H7 (cell line): Measurements from ENCODE around the gene SPATA7. TPM values are rescaled to one million over a fixed set of nuclear protein-coding genes. Genes with fewer than 3 reads are reported as not detected.
"Not testable (repeated sequence)": the region's sequence is repeated elsewhere in the genome, so short reads cannot be mapped to it uniquely, and the experiment has no call there.

ENCODE experiments used
- DNase-seq: peaks from one replicate; pipeline ENCODE4 v3.0.0; 2012
- H3K27me3 ChIP-seq: 2 replicates; pipeline ENCODE4 v1.6.0; 2011; ENCODE audit warnings: mild to moderate bottlenecking, low read length; ENCODE audit not compliant: control insufficient read depth, insufficient read depth
- H3K36me3 ChIP-seq: replicated peaks from 2 replicates; pipeline ENCODE4 v1.5.1; 2011; ENCODE audit warnings: low read length; ENCODE audit not compliant: control insufficient read depth, insufficient read depth
- H3K4me3 ChIP-seq: 2 replicates; pipeline ENCODE4 v1.5.1; 2011; ENCODE audit warnings: low read depth, mild to moderate bottlenecking, control low read depth, low read length, moderate library complexity; ENCODE audit not compliant: insufficient read depth
- total RNA-seq: library from RNA; depleted of rRNA; stranded (reverse); fragments of >200 nt; shearing (Covaris generic); gene quantifications from 2 replicates; pipeline ENCODE4 v1.2.3, GENCODE V29; 2014

The SPATA7 gene
- total RNA-seq, 1 experiment from 2014 or later: 8.4 TPM

DNA sequence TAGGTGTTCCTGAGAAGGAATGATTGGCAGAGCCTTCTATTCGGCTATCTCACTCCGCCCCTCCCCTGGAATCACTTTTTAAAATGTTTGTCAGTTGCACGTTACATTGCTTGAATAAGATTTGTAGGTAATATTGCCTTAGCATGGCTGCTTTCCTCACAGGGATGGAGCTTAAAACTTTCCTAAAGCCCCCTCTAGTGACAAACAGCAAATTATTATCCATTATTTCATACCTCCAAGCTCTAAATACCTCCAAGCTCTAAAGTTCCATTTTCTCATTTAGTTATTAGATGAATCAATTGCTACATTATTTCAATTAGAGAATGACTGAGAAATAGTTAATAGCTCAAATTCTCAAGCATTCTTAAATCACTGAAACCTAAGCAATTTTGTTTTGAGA, 5.1 kb upstream of the SPATA7 start:
- H3K36me3 ChIP-seq: no peaks in the 10 kb centered on the region
- no peak overlapping the region for H3K4me3 ChIP-seq
- no peak for DNase-seq
- H3K27me3 ChIP-seq: no peaks in the 10 kb centered on the region; the same call in 1 of the 2 replicates

DNA sequence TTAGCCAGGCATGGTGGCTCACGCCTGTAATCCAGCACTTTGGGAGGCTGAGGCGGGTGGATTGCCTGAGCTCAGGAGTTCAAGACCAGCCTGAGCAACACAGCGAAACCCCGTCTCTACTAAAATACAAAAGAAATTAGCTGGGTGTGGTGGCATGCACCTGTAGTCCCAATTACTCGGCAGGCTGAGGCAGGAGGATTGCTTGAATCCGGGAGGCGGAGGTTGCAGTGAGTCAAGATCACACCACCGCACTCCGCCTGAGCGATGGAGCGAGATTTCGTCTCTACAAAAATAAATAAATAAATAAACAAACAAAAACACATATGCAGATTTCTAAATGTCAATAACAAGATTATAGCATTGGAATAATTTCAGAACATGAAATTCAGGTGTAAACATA, 3.8 kb upstream of the SPATA7 start:
- H3K4me3 ChIP-seq: not testable (repeated sequence)

GRCh38 chr14:88384718-88385117, 739 bp upstream of the SPATA7 start:
- no peak for DNase-seq
- Histone ChIP-seq H3K27me3 (no peaks in the 10 kb centered on the region; the same call in 1 of the 2 replicates), H3K4me3 (peak overlapping the region; percentile 85), H3K36me3 (no peaks in the 10 kb centered on the region)

More for the DNA sequence above, 3.8 kb upstream of the SPATA7 start:
- H3K36me3 ChIP-seq, H3K27me3 ChIP-seq, DNase-seq: not testable (repeated sequence)

DNA sequence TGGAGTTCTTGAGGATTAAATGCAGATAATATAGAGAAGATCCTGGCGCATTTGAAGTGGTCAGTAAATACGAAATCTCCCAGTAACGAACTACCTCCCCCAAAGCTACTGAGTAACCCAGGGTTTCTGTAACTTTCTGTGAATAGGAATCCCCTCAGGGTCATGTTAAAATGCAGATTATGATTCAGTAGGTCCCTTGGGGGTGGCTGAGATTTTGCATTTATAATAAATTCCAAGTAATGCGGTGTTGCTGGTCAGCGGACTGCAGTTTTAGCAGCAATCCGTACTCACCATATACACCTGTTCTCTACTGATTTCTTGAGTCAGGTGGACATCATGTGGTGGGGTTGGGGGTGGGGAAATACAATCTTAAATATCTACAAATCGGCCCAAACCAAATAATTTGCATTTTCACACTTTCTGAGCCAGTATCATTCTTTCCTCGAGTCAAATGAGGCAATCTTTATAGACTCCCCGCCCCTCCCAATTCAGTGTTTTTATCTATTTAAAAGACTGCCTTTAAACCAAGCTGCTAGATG, 868 bp downstream of the SPATA7 start:
- no peak for DNase-seq
- Histone ChIP-seq H3K4me3 (peak overlapping the region; percentile 85), H3K27me3 (no peaks in the 10 kb centered on the region; the same call in 1 of the 2 replicates)

DNA sequence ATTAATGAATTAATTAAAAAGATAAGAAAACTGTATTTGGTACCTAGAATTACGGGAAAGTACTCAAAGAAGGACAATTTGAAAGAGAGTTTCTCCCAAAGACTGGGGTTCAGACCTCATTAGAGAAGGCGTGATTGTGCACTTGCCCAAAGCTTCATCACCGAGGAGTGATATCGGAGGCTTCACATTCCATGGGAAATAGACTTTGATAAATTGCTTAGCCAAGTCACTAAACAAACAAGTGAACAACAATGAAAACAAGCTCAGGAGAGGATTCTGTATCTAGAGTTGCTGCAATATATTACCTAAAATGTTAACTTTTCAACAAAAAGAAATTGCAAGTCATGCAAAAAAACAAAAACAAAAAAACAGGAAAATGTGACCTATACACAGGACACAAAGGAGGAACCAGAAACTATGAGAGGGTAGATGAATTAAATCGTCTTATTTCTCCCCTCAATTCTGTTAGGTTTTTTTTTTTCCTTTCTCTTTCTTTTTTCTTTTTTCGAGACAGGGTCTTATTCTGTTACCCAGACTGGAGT, 3.4 kb downstream of the SPATA7 start:
- Histone ChIP-seq H3K4me3 (no peak overlapping the region), H3K27me3 (no peaks in the 10 kb centered on the region)

More for the DNA sequence above, 868 bp downstream of the SPATA7 start:
- no peaks in the 10 kb centered on the region for H3K36me3 ChIP-seq

GRCh38 chr14:88392609-88393008, 7.2 kb downstream of the SPATA7 start:
- H3K36me3 ChIP-seq: peaks cover 2% of the 10 kb centered on the region; the same call in 1 of the 2 replicates
- H3K4me3 ChIP-seq: no peak overlapping the region
- no peak for DNase-seq
- H3K27me3 ChIP-seq: no peaks in the 10 kb centered on the region

More for the DNA sequence above, 3.4 kb downstream of the SPATA7 start:
- H3K36me3 ChIP-seq: no peaks in the 10 kb centered on the region
- no peak for DNase-seq

- DNase-seq: no peak
- Histone ChIP-seq H3K27me3 (no peaks in the 10 kb centered on the region), H3K4me3 (no peak overlapping the region), H3K36me3 (no peaks in the 10 kb centered on the region)
These were observed 25.6 kb downstream of the SPATA7 start for GRCh38 chr14:88411039-88411438.

GRCh38 chr14:88417594-88417993, 32.1 kb downstream of the SPATA7 start:
- DNase-seq: no peak
- Histone ChIP-seq H3K4me3 (no peak overlapping the region), H3K27me3 (no peaks in the 10 kb centered on the region), H3K36me3 (no peaks in the 10 kb centered on the region)

DNA sequence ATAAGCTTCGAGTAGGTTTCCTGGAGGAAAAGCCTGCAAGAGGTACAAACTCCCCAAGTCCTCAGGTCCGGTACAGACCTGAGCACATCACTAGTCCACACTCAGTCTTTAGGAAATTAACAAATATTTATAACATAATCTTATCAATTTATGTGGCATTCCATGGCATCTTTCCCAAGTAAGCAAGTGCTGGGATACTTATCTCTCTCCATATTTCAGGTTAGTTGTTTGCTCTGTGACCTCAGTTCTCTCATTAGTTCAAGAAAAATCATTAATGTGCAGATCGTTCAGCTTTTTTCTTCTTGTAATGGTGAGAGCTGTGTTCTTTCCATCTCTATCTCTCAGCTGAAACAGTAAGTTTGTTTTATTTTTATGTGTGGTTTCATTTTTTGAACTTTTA, 34.7 kb downstream of the SPATA7 start:
- DNase-seq: no peak
- no peaks in the 10 kb centered on the region for H3K36me3 ChIP-seq
- H3K4me3 ChIP-seq: no peak overlapping the region
- H3K27me3 ChIP-seq: no peaks in the 10 kb centered on the region

DNA sequence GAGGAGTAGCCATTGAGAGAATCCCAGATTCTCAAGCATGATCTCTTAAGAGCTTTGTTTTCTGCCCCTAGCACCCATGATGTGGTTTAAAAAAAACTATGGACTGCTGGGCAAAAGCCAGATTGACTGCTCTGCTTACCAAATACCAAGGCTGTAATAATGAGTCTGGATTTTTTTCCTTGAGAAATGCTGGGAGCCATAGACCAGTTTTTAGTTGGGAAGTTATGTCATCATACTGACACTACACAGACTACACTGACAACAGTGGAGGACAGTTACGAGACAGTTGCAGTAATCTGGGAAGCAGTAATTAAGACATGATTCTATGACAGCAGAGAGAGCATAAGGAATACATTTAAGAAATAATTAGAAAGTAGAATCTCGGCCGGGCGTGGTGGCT, 35.8 kb downstream of the SPATA7 start:
- no peak for DNase-seq
- Histone ChIP-seq H3K4me3 (no peak overlapping the region), H3K27me3 (no peaks in the 10 kb centered on the region), H3K36me3 (no peaks in the 10 kb centered on the region; the same call in 1 of the 2 replicates)

DNA sequence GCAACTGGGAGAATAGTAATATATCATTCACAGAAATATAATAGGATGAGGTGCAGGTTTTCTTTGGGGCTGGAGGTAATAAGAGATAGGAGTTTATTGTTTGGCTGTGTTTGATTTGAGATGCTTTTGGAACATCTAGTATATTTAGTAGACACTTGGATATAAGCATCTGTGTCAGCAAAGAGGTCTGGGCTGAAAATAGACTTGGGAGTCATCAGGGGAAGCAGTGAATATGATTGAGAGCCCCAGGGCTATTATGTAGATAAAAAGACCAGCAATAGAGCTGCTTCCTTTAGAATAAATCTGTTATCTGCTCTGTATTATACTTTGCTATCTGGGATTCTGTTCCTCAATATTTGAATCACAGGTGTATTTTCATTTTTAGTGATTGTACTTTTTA, 36.6 kb downstream of the SPATA7 start:
- DNase-seq: no peak
- H3K36me3 ChIP-seq: no peaks in the 10 kb centered on the region; the same call in 1 of the 2 replicates
- H3K4me3 ChIP-seq: no peak overlapping the region
- no peaks in the 10 kb centered on the region for H3K27me3 ChIP-seq

GRCh38 chr14:88422919-88423650, 37.6 kb downstream of the SPATA7 start:
- Histone ChIP-seq H3K36me3 (no peaks in the 10 kb centered on the region; the same call in 1 of the 2 replicates), H3K4me3 (no peak overlapping the region), H3K27me3 (no peaks in the 10 kb centered on the region)
- no peak for DNase-seq

GRCh38 chr14:88424573-88424972, 39.1 kb downstream of the SPATA7 start:
- no peak for DNase-seq
- no peaks in the 10 kb centered on the region; the same call in 1 of the 2 replicates for H3K36me3 ChIP-seq
- H3K4me3 ChIP-seq: no peak overlapping the region

GRCh38 chr14:88426271-88426670, 40.8 kb downstream of the SPATA7 start:
- Histone ChIP-seq H3K4me3 (no peak overlapping the region), H3K36me3 (no peaks in the 10 kb centered on the region; the same call in 1 of the 2 replicates), H3K27me3 (no peaks in the 10 kb centered on the region)
- no peak for DNase-seq

More at GRCh38 chr14:88424573-88424972, 39.1 kb downstream of the SPATA7 start:
- H3K27me3 ChIP-seq: no peaks in the 10 kb centered on the region

- no peaks in the 10 kb centered on the region; the same call in 1 of the 2 replicates for H3K36me3 ChIP-seq
- H3K4me3 ChIP-seq: no peak overlapping the region
- H3K27me3 ChIP-seq: no peaks in the 10 kb centered on the region
- no peak for DNase-seq
These were observed 45.5 kb downstream of the SPATA7 start for GRCh38 chr14:88430976-88431375.
